GM23338 (cell line): ENCODE data around the gene OR2H1. TPM values are rescaled to one million over a fixed set of nuclear protein-coding genes. Genes with fewer than 3 reads are reported as not detected.

Experiments used
- ATAC-seq: fragments of 200-7000 bp; cut with Tn5 transposase; 3 replicates; pipeline ENCODE4 v1.9.1; 2020
- DNase-seq: peaks from one replicate; pipeline ENCODE4 v3.0.0-alpha.2; 2015; ENCODE audit warnings: low spot score
- H2AFZ ChIP-seq: fragments of 200-600 bp; sonication (generic); 2 replicates; pipeline ENCODE4 v1.8.0; 2016; ENCODE audit warnings: antibody characterized with exemption, mild to moderate bottlenecking, moderate library complexity
- H3F3A ChIP-seq: fragments of 200-600 bp; sonication (generic); replicated peaks from 2 replicates; pipeline ENCODE4 v1.8.0; 2017; ENCODE audit warnings: antibody characterized with exemption, mixed run types, low read depth
- H3K27ac ChIP-seq: fragments of 200-600 bp; sonication (generic); 2 replicates; pipeline ENCODE4 v1.6.1; 2016; ENCODE audit warnings: low read depth
- H3K27me3 ChIP-seq: fragments of 200-600 bp; sonication (generic); 2 replicates; pipeline ENCODE4 v1.8.0; 2016; ENCODE audit warnings: mild to moderate bottlenecking, mixed run types, moderate library complexity; ENCODE audit not compliant: insufficient read depth
- H3K36me3 ChIP-seq: fragments of 200-600 bp; sonication (generic); 2 replicates; pipeline ENCODE4 v1.8.0; 2016; ENCODE audit warnings: mild to moderate bottlenecking; ENCODE audit not compliant: insufficient read depth
- H3K4me1 ChIP-seq: fragments of 200-600 bp; sonication (generic); 2 replicates; pipeline ENCODE4 v1.8.0; 2016; ENCODE audit warnings: mild to moderate bottlenecking, moderate library complexity; ENCODE audit not compliant: insufficient read depth
- H3K4me2 ChIP-seq: fragments of 200-600 bp; sonication (generic); 2 replicates; pipeline ENCODE4 v1.7.1; 2017; ENCODE audit warnings: mixed run types
- H3K4me3 ChIP-seq: fragments of 200-600 bp; sonication (generic); 2 replicates; pipeline ENCODE4 v1.6.1; 2016; ENCODE audit warnings: mixed run types
- H3K79me2 ChIP-seq: fragments of 200-600 bp; sonication (generic); replicated peaks from 2 replicates; pipeline ENCODE4 v1.8.0; 2017; ENCODE audit warnings: mild to moderate bottlenecking; ENCODE audit not compliant: insufficient read depth
- H3K9me2 ChIP-seq: fragments of 200-600 bp; sonication (generic); 2 replicates; pipeline ENCODE4 v1.8.0; 2017; ENCODE audit not compliant: insufficient read depth
- H4K20me1 ChIP-seq: fragments of 200-600 bp; sonication (generic); replicated peaks from 2 replicates; pipeline ENCODE4 v1.8.0; 2017; ENCODE audit warnings: mild to moderate bottlenecking; ENCODE audit not compliant: insufficient read depth
- H3K27ac Mint-ChIP-seq: 2 replicates; pipeline ENCODE4 v1.8.0; 2020; ENCODE audit warnings: inconsistent platforms, mild to moderate bottlenecking, moderate library complexity, mixed read lengths
- H3K27me3 Mint-ChIP-seq: 3 replicates; pipeline ENCODE4 v1.8.0; 2022; ENCODE audit warnings: low read depth, mild to moderate bottlenecking, moderate library complexity, mixed read lengths, inconsistent platforms; ENCODE audit not compliant: insufficient read depth, poor library complexity
- H3K36me3 Mint-ChIP-seq: 3 replicates; pipeline ENCODE4 v1.8.0; 2021; ENCODE audit warnings: low read depth, mild to moderate bottlenecking, inconsistent platforms, moderate library complexity, mixed read lengths
- H3K4me1 Mint-ChIP-seq: 3 replicates; pipeline ENCODE4 v1.8.0; 2020; ENCODE audit warnings: mild to moderate bottlenecking, inconsistent platforms, mixed read lengths
- H3K4me3 Mint-ChIP-seq: 3 replicates; pipeline ENCODE4 v1.8.0; 2021; ENCODE audit warnings: moderate library complexity, mild to moderate bottlenecking, inconsistent platforms, mixed read lengths
- H3K9me3 Mint-ChIP-seq: 3 replicates; pipeline ENCODE4 v1.8.0; 2020; ENCODE audit warnings: moderate library complexity, mild to moderate bottlenecking, inconsistent platforms, mixed read lengths
- EZH2 ChIP-seq: fragments of 200-600 bp; sonication (generic); IDR thresholded peaks from one replicate; pipeline ENCODE4 v1.8.0; 2017; ENCODE audit warnings: antibody characterized with exemption, mild to moderate bottlenecking, low read depth; ENCODE audit not compliant: unreplicated experiment
- EZH2phosphoT487 ChIP-seq: fragments of 200-600 bp; sonication (generic); IDR thresholded peaks from one replicate; pipeline ENCODE4 v1.8.1; 2018; ENCODE audit warnings: antibody characterized with exemption; ENCODE audit not compliant: unreplicated experiment
- JUNB ChIP-seq: IDR thresholded peaks from one replicate; pipeline ENCODE4 v1.6.1; 2016; ENCODE audit warnings: antibody characterized with exemption; ENCODE audit not compliant: unreplicated experiment
- NANOG ChIP-seq: IDR thresholded peaks from 2 replicates; pipeline ENCODE4 v1.6.1; 2016; ENCODE audit warnings: antibody characterized with exemption, borderline replicate concordance
- POLR2AphosphoS5 ChIP-seq: IDR thresholded peaks from 2 replicates; pipeline ENCODE4 v1.6.1; 2016; ENCODE audit warnings: antibody characterized with exemption, low read depth
- STAT1 ChIP-seq: IDR thresholded peaks from one replicate; pipeline ENCODE4 v1.6.1; 2016; ENCODE audit warnings: antibody characterized with exemption; ENCODE audit not compliant: unreplicated experiment
- ZNF331 ChIP-seq: fragments of 250-450 bp; sonication (Bioruptor Pico); IDR thresholded peaks from 2 replicates; pipeline ENCODE4 v1.5.0; 2020; ENCODE audit warnings: low read depth, mild to moderate bottlenecking, moderate library complexity
- long read RNA-seq: library from polyadenylated mRNA; unstranded; transcript quantifications from one replicate; pipeline ENCODE4 v2.0.0, GENCODE V29; 2020; ENCODE audit not compliant: unreplicated experiment
- polyA plus RNA-seq: library from polyadenylated mRNA; unstranded; fragments of >200 nt; fragmentation: Nextera tagmentation; extraction: Ambion mirVana; gene quantifications from 2 replicates; pipeline ENCODE4 v1.2.1, GENCODE V29; 2016
- total RNA-seq: library from RNA; depleted of rRNA; stranded (reverse); fragments of >200 nt; shearing (Covaris generic); gene quantifications from 2 replicates; pipeline ENCODE4 v1.2.3, GENCODE V29; 2014; rRNA removed
- TF ChIP-seq, protein P1 (sequence below): fragments of 250-450 bp; sonication (Bioruptor Pico); IDR thresholded peaks from 2 replicates; pipeline ENCODE4 v1.5.0; 2020; ENCODE audit warnings: mild to moderate bottlenecking, moderate library complexity
- TF ChIP-seq, protein P2 (sequence below): IDR thresholded peaks from 2 replicates; pipeline ENCODE4 v1.6.1; 2016; ENCODE audit warnings: antibody characterized with exemption

Gene OR2H1
- total RNA-seq, result not detected in 2 replicates
- not detected in 2 replicates for polyA plus RNA-seq
- long read RNA-seq, result 0 reads

DNA sequence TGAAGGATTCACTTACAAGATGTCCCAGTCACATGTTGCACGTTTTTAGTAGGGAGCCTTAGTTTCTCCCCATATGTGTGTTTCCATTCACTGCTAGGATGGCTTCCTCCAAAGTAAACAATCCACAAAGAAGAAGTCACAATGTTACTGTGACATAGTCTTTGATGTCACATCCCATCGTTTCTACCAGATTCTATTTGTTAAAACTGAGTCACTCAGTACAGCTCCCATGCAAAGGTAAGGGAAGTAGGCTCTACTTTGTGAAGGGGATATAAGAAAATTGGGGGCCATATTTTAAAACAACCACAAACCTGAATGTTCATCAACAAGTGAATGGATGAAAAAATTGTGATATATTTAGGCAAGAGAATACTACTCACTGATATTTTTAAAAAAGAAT lies at the start of gene OR2H1, which contains the start of gene OR11A1:
OR2H1 (plus strand) TSS at position 185 of the 400 bp plus-strand sequence. CDS start 4,615 bp downstream, outside the sequence.
OR11A1 (minus strand) TSS at position 101 of the 400 bp plus-strand sequence. CDS start 29,430 bp downstream, outside the sequence.
- ATAC-seq, result no peak
- no peaks in the 10 kb centered on the region for H3K79me2 ChIP-seq
- H3K4me2 ChIP-seq, result no peak within 1 kb of the TSS
- TF ChIP-seq EZH2phosphoT487 (no peak), ZNF331 (CRISPR knock-in tag) (no peak), STAT1 (no peak), NANOG (no peak), POLR2AphosphoS5 (no peak), JUNB (no peak), EZH2 (no peak)
- TF ChIP-seq, protein P1, sequence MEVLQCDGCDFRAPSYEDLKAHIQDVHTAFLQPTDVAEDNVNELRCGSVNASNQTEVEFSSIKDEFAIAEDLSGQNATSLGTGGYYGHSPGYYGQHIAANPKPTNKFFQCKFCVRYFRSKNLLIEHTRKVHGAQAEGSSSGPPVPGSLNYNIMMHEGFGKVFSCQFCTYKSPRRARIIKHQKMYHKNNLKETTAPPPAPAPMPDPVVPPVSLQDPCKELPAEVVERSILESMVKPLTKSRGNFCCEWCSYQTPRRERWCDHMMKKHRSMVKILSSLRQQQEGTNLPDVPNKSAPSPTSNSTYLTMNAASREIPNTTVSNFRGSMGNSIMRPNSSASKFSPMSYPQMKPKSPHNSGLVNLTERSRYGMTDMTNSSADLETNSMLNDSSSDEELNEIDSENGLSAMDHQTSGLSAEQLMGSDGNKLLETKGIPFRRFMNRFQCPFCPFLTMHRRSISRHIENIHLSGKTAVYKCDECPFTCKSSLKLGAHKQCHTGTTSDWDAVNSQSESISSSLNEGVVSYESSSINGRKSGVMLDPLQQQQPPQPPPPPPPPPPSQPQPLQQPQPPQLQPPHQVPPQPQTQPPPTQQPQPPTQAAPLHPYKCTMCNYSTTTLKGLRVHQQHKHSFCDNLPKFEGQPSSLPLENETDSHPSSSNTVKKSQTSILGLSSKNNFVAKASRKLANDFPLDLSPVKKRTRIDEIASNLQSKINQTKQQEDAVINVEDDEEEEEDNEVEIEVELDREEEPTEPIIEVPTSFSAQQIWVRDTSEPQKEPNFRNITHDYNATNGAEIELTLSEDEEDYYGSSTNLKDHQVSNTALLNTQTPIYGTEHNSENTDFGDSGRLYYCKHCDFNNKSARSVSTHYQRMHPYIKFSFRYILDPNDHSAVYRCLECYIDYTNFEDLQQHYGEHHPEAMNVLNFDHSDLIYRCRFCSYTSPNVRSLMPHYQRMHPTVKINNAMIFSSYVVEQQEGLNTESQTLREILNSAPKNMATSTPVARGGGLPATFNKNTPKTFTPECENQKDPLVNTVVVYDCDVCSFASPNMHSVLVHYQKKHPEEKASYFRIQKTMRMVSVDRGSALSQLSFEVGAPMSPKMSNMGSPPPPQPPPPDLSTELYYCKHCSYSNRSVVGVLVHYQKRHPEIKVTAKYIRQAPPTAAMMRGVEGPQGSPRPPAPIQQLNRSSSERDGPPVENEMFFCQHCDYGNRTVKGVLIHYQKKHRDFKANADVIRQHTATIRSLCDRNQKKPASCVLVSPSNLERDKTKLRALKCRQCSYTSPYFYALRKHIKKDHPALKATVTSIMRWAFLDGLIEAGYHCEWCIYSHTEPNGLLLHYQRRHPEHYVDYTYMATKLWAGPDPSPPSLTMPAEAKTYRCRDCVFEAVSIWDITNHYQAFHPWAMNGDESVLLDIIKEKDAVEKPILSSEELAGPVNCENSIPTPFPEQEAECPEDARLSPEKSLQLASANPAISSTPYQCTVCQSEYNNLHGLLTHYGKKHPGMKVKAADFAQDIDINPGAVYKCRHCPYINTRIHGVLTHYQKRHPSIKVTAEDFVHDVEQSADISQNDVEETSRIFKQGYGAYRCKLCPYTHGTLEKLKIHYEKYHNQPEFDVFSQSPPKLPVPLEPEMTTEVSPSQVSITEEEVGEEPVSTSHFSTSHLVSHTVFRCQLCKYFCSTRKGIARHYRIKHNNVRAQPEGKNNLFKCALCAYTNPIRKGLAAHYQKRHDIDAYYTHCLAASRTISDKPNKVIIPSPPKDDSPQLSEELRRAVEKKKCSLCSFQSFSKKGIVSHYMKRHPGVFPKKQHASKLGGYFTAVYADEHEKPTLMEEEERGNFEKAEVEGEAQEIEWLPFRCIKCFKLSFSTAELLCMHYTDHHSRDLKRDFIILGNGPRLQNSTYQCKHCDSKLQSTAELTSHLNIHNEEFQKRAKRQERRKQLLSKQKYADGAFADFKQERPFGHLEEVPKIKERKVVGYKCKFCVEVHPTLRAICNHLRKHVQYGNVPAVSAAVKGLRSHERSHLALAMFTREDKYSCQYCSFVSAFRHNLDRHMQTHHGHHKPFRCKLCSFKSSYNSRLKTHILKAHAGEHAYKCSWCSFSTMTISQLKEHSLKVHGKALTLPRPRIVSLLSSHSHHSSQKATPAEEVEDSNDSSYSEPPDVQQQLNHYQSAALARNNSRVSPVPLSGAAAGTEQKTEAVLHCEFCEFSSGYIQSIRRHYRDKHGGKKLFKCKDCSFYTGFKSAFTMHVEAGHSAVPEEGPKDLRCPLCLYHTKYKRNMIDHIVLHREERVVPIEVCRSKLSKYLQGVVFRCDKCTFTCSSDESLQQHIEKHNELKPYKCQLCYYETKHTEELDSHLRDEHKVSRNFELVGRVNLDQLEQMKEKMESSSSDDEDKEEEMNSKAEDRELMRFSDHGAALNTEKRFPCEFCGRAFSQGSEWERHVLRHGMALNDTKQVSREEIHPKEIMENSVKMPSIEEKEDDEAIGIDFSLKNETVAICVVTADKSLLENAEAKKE (CRISPR knock-in tag), result no peak
- TF ChIP-seq, protein P2, sequence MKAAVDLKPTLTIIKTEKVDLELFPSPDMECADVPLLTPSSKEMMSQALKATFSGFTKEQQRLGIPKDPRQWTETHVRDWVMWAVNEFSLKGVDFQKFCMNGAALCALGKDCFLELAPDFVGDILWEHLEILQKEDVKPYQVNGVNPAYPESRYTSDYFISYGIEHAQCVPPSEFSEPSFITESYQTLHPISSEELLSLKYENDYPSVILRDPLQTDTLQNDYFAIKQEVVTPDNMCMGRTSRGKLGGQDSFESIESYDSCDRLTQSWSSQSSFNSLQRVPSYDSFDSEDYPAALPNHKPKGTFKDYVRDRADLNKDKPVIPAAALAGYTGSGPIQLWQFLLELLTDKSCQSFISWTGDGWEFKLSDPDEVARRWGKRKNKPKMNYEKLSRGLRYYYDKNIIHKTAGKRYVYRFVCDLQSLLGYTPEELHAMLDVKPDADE, result no peak
- no peak within 1 kb of the TSS for H3K4me3 ChIP-seq
- no peaks in the 10 kb centered on the region for H3K36me3 ChIP-seq
- no peaks in the 10 kb centered on the region for H3K9me2 ChIP-seq
- Mint-ChIP-seq H3K4me3 (no peak within 1 kb of the TSS), H3K36me3 (no peaks in the 10 kb centered on the region), H3K27me3 (no peaks in the 10 kb centered on the region), H3K27ac (no peak within 1 kb of the TSS), H3K9me3 (no peaks in the 10 kb centered on the region), H3K4me1 (peaks cover 2% of the 10 kb centered on the region; the same call in 2 of the 3 replicates)
- no peak within 1 kb of the TSS for H3K27ac ChIP-seq
- no peak within 1 kb of the TSS; the same call in 1 of the 2 replicates for H2AFZ ChIP-seq
- no peak for DNase-seq
- no peaks in the 10 kb centered on the region for H3K4me1 ChIP-seq
- no peaks in the 10 kb centered on the region for H4K20me1 ChIP-seq
- H3F3A ChIP-seq, result no peaks in the 10 kb centered on the region
- H3K27me3 ChIP-seq, result no peaks in the 10 kb centered on the region
